ENCODE measurements around the gene GJA4.

GJA4 gene

GRCh38 chr1:34840426-34840825 lies 47.6 kb downstream of the GJA4 start:
- no peak for DNase-seq

GRCh38 chr1:34842073-34842472 lies 49.3 kb downstream of the GJA4 start:
- DNase-seq, result no peak

DNA sequence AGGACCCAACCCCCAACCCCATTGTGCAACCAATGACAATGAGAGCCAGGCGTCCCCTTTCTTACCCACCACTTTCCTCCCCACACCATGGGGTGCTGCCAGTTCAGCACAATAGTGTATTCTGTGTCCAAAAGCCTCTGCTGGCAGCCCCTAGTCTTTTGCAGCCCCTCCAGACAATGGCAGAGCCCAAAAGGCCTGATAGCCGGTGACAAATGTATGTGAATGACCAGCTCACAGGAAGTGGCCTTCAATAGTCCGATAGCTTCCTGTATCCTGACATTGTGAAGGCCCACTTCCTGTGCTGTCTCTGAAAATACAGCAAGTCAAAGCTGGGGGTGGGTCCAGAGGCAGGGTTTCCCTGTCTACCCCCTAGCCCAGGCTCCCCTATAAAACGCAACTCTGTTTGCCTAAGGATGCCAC lies 50.2 kb downstream of the GJA4 start:
- no peak for DNase-seq

DNA sequence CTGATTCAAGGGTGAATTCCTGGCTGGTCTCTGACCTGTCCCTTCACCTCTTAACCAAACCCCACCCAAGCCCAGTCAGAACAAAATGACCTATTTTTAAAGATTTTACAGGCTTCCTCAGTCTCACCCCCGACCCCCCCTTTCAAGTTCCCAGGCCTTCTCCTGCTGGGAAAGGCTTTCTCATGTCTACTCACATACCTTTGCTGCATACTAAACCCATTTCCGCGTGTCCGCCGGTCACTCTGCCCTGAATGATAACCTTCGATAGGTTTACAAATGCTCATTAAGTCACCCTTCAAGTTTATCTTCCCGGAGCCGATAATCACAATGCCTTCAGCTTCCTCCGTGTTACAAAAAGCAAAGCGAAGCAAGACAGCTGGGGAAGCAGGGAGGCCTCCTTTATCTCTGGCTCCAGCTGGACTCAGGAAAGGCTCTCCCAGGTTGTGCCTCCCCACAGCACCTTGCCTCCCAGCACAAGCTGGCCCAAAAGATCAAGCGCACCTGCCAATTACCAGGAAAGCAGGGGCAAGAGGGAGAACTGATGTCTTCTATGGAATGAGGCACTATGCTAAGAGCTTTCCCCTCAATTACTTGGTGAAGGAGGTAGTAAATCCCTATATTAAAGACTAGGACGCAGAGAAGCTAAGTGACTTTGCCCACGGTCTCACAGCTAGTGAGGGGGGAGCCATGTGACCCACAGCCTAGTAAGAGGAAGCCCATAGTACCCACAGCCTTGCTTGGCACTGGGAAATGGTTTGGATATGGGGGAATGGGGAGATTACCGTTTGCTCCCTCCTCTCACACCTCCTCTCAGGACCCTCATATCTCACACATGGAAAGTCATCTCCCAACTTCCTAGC lies 50.8 kb downstream of the GJA4 start:
- no peak for DNase-seq

DNA sequence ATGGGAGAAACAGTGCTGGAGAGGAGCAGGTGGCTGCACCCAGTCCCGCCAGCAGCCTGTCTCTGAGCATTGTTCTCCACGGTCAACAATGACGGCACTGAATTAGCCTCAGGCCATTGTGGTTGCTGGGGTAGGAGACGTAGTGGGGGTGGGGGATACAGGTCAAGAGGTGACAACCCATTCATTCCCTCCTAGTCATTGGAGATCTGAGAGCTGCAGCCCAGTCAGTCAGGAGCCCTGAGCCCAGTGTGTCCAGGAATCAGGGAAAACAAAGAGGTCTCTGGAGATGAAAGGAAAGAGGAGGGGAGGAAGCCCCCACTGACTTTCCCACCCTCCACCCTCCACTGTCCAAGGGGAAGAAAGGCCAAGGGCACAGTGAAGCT lies 51.4 kb downstream of the GJA4 start:
- no peak for DNase-seq
